ENCODE measurements around the gene HIP1R.
A peak's percentile ranks its signal among the peaks of the same experiment; 100 is the strongest.

Gene HIP1R

DNA sequence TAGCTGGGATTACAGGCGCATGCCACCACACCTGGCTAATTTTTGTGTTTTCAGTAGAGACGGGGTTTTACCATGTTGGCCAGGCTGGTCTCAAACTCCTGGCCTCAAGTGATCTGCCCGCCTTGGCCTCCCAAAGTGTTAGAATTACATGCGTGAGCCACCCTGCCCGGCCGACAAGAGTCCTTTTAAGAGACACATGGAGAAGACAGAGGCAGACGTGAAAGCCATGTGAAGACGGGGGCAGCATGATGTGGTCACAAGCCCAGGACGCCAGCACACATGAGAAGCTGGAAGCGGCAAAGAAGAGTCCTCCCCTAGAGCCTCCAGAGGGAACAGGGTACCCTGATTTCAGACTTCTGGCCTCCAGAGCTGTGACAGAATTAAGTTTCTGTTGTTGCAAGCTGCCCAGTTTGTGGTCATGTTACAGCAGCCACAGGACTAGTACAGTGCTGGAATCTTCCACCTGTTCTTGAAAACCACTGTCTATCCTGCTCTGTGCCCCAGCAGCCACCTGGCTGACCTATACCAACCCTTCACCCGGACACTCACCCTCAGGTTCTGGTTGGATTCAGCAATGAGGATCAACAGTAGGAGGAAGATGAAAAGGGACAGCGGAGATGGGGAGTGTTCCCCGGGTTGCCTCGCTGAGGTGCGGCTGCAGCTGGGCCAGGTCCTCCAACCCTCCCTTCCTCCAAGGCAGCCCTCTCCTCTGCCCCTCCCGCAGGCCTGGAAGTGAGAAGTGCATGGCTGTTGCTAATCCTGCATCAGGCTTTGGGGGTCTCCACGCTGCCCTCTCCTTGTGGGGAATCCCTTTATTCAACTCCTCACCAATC is 43.7 kb downstream of the HIP1R start:
- H3K36me3 ChIP-seq (ENCODE audit: control insufficient read depth, low read length): no peaks in the 10 kb centered on the region
- H3K4me1 ChIP-seq (ENCODE audit: control insufficient read depth, low read length): peaks cover 28% of the 10 kb centered on the region
- no peaks in the 10 kb centered on the region for H3K79me2 ChIP-seq (ENCODE audit: control insufficient read depth, low read length)
- H3K4me3 ChIP-seq (ENCODE audit: low read length): no peak overlapping the region
- H3K9me3 ChIP-seq (ENCODE audit: control insufficient read depth, insufficient read depth, low read length): no peaks in the 10 kb centered on the region
- TF ChIP-seq EZH2phosphoT487 (IDR thresholded peaks at IDR 0.05; ENCODE audit: borderline replicate concordance, low read length): no peak
- TF ChIP-seq, protein P1, sequence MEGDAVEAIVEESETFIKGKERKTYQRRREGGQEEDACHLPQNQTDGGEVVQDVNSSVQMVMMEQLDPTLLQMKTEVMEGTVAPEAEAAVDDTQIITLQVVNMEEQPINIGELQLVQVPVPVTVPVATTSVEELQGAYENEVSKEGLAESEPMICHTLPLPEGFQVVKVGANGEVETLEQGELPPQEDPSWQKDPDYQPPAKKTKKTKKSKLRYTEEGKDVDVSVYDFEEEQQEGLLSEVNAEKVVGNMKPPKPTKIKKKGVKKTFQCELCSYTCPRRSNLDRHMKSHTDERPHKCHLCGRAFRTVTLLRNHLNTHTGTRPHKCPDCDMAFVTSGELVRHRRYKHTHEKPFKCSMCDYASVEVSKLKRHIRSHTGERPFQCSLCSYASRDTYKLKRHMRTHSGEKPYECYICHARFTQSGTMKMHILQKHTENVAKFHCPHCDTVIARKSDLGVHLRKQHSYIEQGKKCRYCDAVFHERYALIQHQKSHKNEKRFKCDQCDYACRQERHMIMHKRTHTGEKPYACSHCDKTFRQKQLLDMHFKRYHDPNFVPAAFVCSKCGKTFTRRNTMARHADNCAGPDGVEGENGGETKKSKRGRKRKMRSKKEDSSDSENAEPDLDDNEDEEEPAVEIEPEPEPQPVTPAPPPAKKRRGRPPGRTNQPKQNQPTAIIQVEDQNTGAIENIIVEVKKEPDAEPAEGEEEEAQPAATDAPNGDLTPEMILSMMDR (IDR thresholded peaks at IDR 0.05; ENCODE audit: low read depth, low read length, poor library complexity, severe bottlenecking): no peak
- H3K4me2 ChIP-seq (ENCODE audit: low read length): no peak overlapping the region
- H3K27me3 ChIP-seq (ENCODE audit: control insufficient read depth, low read length): no peaks in the 10 kb centered on the region
- H3K27ac ChIP-seq (ENCODE audit: low read depth, low read length): no peak overlapping the region
- H3F3A ChIP-seq (ENCODE audit: control insufficient read depth, insufficient read depth): peaks cover 13% of the 10 kb centered on the region
- no peaks in the 10 kb centered on the region for H3K9me2 ChIP-seq (replicated peaks; ENCODE audit: control insufficient read depth, low read length)
- no peaks in the 10 kb centered on the region for H4K20me1 ChIP-seq (ENCODE audit: control insufficient read depth, insufficient read depth, low read depth, low read length)

DNA sequence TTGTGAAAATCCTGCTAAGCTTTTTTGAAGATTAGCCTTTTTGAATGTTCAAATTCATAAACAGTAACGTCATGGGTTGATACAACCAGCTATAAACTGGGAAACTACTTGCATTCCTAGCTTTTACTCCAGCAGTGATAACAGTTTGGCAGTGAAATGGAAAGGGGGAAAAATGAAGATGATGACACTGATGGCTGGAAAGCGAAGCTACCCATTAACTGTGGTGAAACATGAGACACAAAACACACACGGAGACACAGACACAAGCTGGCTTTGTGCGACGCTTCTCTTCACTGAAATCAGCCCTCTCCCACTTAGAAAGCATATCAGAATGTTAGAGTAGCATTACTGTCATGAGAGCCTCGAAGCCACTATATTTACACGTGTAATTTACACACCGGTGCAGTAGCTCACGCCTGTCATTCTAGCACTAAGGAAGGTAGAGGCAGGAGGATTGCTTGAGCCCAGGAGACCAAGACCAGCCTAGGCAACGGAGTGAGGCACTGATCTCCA is 45.0 kb downstream of the HIP1R start:
- H3K9me2 ChIP-seq (replicated peaks; ENCODE audit: control insufficient read depth, low read length): no peaks in the 10 kb centered on the region
- H4K20me1 ChIP-seq (ENCODE audit: control insufficient read depth, insufficient read depth, low read depth, low read length): no peaks in the 10 kb centered on the region
- no peaks in the 10 kb centered on the region for H3K9me3 ChIP-seq (ENCODE audit: control insufficient read depth, insufficient read depth, low read length)
- H3K27ac ChIP-seq (ENCODE audit: low read depth, low read length): no peak overlapping the region
- H3K4me3 ChIP-seq (ENCODE audit: low read length): no peak overlapping the region
- no peaks in the 10 kb centered on the region for H3K27me3 ChIP-seq (ENCODE audit: control insufficient read depth, low read length)
- no peaks in the 10 kb centered on the region for H3K36me3 ChIP-seq (ENCODE audit: control insufficient read depth, low read length)
- TF ChIP-seq, protein P1 (IDR thresholded peaks at IDR 0.05; ENCODE audit: low read depth, low read length, poor library complexity, severe bottlenecking): no peak
- TF ChIP-seq EZH2phosphoT487 (IDR thresholded peaks at IDR 0.05; ENCODE audit: borderline replicate concordance, low read length): no peak
- peaks cover 16% of the 10 kb centered on the region for H3F3A ChIP-seq (ENCODE audit: control insufficient read depth, insufficient read depth)
- H3K79me2 ChIP-seq (ENCODE audit: control insufficient read depth, low read length): no peaks in the 10 kb centered on the region
- H3K4me1 ChIP-seq (ENCODE audit: control insufficient read depth, low read length): peaks cover 34% of the 10 kb centered on the region
- no peak overlapping the region for H3K4me2 ChIP-seq (ENCODE audit: low read length)

DNA sequence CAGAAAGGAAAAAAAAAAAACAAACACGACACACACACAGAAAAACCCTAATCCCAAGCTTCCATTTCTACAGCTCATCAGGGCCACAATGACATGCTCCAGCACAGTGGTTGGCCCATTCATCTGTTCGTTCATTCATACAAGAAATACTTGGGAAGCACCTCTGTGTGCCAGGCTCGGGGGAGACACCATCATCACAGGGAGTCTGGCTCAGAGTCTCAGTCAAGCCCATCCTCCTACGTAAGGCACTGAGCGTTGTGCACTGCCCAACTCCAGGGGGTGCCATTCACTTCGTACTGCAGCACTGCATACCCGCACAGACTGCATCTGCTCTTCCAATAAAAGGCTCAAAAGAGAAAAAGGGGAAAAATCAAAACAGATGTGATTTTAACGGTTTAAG is 45.4 kb downstream of the HIP1R start:
- H3F3A ChIP-seq (ENCODE audit: control insufficient read depth, insufficient read depth): peaks cover 13% of the 10 kb centered on the region
- no peak for TF ChIP-seq EZH2phosphoT487 (IDR thresholded peaks at IDR 0.05; ENCODE audit: borderline replicate concordance, low read length)
- TF ChIP-seq, protein P1 (IDR thresholded peaks at IDR 0.05; ENCODE audit: low read depth, low read length, poor library complexity, severe bottlenecking): peak; percentile 78
- H3K79me2 ChIP-seq (ENCODE audit: control insufficient read depth, low read length): no peaks in the 10 kb centered on the region
- no peak overlapping the region for H3K4me3 ChIP-seq (ENCODE audit: low read length)
- H3K27ac ChIP-seq (ENCODE audit: low read depth, low read length): no peak overlapping the region
- no peaks in the 10 kb centered on the region for H4K20me1 ChIP-seq (ENCODE audit: control insufficient read depth, insufficient read depth, low read depth, low read length)
- H3K9me3 ChIP-seq (ENCODE audit: control insufficient read depth, insufficient read depth, low read length): no peaks in the 10 kb centered on the region
- peak overlapping the region; percentile 26; the same call in 1 of the 2 replicates for H3K4me2 ChIP-seq (ENCODE audit: low read length)
- no peaks in the 10 kb centered on the region for H3K9me2 ChIP-seq (replicated peaks; ENCODE audit: control insufficient read depth, low read length)
- H3K36me3 ChIP-seq (ENCODE audit: control insufficient read depth, low read length): no peaks in the 10 kb centered on the region
- peaks cover 31% of the 10 kb centered on the region for H3K4me1 ChIP-seq (ENCODE audit: control insufficient read depth, low read length)
- H3K27me3 ChIP-seq (ENCODE audit: control insufficient read depth, low read length): no peaks in the 10 kb centered on the region

All from DOHH2 (cell line).